ENCODE data around the gene LSMEM2.
A peak's percentile ranks its signal among the peaks of the same experiment; 100 is the strongest.

The LSMEM2 gene

GRCh38 chr3:50278880-50279224 is at the start of gene LSMEM2:
TSS of gene LSMEM2 (plus strand) at chr3:50279087. CDS start at chr3:50279114, 27 bp downstream.
- FAIRE-seq: no peak
- DNase-seq (ENCODE audit: insufficient read length, low spot score): no peak
- TF ChIP-seq POLR2A (IDR thresholded peaks at IDR 0.05; ENCODE audit: low read depth, low read length): no peak

GRCh38 chr3:50229490-50229889 is 49.4 kb upstream of the LSMEM2 start:
- no peak for TF ChIP-seq POLR2A (IDR thresholded peaks at IDR 0.05; ENCODE audit: low read depth, low read length)

DNA sequence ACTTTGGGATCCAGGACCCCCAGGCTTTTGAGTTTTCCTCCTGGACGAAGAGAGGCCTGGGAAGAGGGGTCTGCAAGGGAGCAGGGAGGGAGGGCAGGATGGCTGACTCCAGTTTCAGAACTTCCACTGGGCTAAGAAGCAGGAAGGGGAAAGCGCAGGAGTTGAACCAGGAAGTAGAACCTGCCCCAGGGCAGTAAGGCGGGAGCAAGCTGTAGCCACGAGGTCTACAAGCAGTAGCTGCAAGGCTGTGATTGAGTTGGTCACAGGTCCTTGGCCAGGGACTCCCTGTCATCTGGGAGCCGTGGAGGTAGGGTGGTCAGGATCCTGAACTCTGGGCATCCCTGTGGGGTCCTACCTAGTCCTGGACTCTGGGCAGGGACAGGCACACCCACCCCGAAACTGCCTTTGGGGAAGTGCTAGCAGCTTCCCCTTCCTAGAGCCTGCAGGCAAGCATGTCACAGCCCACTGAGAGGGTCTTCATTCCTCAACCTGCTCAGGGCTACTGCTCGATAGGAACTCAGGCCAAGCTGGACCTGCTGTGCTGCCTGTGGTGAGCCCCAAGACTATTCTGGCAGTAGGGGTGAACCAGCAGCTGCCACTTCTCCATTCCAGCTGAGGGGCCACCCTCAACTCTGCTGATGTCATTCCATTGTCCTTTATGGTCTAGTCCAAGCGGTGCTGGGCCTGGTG is 48.6 kb upstream of the LSMEM2 start:
- no peak for TF ChIP-seq POLR2A (IDR thresholded peaks at IDR 0.05; ENCODE audit: low read depth, low read length)
- no peak for FAIRE-seq
- no peak for DNase-seq (ENCODE audit: insufficient read length, low spot score)

More at GRCh38 chr3:50229490-50229889, 49.4 kb upstream of the LSMEM2 start:
- no peak for DNase-seq (ENCODE audit: insufficient read length, low spot score)
- FAIRE-seq: no peak

GRCh38 chr3:50230794-50231125 is 48.1 kb upstream of the LSMEM2 start:
- DNase-seq (ENCODE audit: insufficient read length, low spot score) (no peak), FAIRE-seq (no peak)
- no peak for TF ChIP-seq POLR2A (IDR thresholded peaks at IDR 0.05; ENCODE audit: low read depth, low read length)

- no peak for TF ChIP-seq POLR2A (IDR thresholded peaks at IDR 0.05; ENCODE audit: low read depth, low read length)
- no peak for DNase-seq (ENCODE audit: insufficient read length, low spot score)
- no peak for FAIRE-seq
Measured at GRCh38 chr3:50231581-50231980, 47.3 kb upstream of the LSMEM2 start.

DNA sequence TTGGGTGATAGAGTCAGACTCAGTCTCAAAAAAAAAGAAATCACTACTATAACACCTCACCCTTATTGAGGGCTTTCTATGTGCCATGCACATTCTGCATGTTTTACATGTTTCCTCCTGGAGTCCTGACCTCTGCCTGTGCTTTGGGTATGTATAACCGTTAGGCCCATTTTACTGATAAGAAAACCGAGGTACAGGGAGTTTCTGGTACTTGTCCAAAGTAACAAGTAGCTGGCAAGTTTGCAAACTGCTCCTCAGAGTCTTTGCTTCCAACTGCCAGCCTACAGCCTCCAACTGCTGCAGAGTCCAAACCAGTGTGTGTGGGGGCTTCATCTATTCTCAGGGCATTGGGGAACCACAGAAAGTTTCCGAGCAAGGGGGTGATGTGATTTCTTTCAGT is 46.6 kb upstream of the LSMEM2 start:
- no peak for FAIRE-seq

GRCh38 chr3:50233176-50233575 is 45.7 kb upstream of the LSMEM2 start:
- FAIRE-seq (no peak), DNase-seq (ENCODE audit: insufficient read length, low spot score) (no peak)
- no peak for TF ChIP-seq POLR2A (IDR thresholded peaks at IDR 0.05; ENCODE audit: low read depth, low read length)

More for the DNA sequence above, 46.6 kb upstream of the LSMEM2 start:
- DNase-seq (ENCODE audit: insufficient read length, low spot score): no peak
- TF ChIP-seq POLR2A (IDR thresholded peaks at IDR 0.05; ENCODE audit: low read depth, low read length): no peak

DNA sequence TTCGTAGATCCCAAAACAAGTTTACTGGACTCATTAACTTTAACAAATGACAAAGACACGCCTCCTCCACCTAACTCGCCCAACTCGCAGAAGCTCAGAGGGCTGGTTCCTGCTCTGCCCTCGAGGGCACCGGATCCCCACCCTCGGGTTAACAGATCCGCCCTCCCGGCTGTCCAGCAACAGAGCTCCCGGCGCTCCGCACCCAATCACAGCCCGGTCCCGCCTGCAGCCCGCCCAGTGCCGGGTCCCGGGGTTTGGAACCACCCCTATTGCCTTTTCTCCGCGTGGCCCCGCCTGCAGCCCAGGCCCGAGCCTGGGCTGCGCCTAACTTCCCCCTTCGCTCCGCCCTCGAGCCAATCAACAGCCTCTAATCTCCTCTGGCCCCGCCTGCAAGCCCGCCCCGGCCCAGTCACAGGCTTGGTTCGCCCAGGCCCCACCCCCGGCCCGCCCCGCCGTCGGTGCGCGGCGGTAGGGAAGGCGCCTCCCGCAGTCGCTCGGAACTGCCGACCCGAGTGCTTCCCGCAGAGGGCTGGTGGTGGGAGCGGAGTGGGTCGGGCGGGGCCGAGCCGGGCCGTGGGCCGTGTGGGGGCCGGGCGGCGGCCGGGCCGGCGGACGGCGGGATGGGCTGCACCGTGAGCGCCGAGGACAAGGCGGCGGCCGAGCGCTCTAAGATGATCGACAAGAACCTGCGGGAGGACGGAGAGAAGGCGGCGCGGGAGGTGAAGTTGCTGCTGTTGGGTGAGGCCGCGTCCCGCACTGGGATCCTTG is 43.0 kb upstream of the LSMEM2 start, which contains the start of gene GNAI2:
Gene GNAI2 (plus strand): TSS at position 489 of the 768 bp plus-strand sequence. CDS start 132 bp downstream, at position 621.
- no peak for FAIRE-seq
- DNase-seq (ENCODE audit: insufficient read length, low spot score): peak; percentile 97
- TF ChIP-seq POLR2A (IDR thresholded peaks at IDR 0.05; ENCODE audit: low read depth, low read length): peak; percentile 96

DNA sequence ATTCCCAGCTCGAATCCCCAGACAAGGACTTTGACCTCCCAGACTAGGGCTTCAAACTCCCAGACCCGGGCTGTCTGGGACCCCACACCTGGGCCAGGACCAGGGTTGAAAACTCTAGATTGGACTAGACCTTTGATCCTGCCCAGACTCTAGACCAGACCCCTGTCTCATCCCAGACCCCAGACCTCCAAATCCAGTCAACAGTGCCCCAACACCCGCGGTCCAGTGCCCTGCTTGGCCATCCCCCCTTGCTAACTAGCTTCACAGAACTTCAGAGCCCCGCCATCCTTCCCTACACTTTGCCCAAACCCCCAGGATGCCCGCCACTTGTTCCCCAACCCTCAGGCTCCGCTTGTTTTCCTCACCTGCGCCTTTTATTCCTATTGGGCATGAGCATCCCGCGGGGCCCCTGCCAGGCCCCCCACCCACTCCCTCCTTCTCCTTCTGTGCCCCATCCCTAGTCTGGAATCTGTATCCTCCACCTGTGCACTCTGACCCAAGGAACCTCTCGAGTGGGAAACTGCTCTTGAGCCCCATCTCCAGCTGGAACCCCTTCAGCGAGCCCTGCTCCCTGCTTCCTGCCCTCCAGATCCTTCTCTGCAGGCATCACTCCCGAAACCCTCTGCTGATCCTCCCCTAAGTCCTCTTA is 42.3 kb upstream of the LSMEM2 start:
- no peak for DNase-seq (ENCODE audit: insufficient read length, low spot score)
- no peak for TF ChIP-seq POLR2A (IDR thresholded peaks at IDR 0.05; ENCODE audit: low read depth, low read length)
- FAIRE-seq: no peak

DNA sequence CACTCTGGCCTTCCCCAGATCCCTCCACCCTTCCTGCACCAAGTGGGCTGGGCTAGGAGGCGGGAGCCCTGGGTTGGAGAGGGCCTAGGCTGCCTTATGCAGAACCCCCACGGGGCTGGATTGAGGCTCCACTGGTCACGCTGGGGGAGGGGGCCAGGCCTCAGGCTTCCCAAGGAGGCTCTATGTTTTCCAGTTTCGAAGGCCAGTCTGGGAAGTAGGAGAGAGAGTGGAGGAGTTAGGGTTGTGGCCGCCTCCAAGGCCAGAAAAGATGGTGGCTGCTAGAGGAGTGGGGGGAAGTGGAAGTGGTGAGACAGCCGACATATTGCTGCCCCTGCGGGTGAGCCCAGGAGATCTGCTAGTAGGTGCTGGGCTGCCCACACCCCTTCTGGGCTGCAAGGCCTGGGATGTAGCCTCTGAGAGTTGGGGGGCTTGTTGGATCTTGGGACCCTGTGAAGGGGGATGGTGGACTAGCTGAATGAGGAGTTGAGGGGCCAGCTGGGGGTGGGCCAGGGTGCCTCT is 41.7 kb upstream of the LSMEM2 start:
- FAIRE-seq (no peak), DNase-seq (ENCODE audit: insufficient read length, low spot score) (no peak)
- TF ChIP-seq POLR2A (IDR thresholded peaks at IDR 0.05; ENCODE audit: low read depth, low read length): peak; percentile 10; the same call in 1 of the 2 replicates

- no peak for FAIRE-seq
- DNase-seq (ENCODE audit: insufficient read length, low spot score): peak; percentile 88
- peak; percentile 61 for TF ChIP-seq POLR2A (IDR thresholded peaks at IDR 0.05; ENCODE audit: low read depth, low read length)
Measured at GRCh38 chr3:50237754-50238548, 40.9 kb upstream of the LSMEM2 start.

DNA sequence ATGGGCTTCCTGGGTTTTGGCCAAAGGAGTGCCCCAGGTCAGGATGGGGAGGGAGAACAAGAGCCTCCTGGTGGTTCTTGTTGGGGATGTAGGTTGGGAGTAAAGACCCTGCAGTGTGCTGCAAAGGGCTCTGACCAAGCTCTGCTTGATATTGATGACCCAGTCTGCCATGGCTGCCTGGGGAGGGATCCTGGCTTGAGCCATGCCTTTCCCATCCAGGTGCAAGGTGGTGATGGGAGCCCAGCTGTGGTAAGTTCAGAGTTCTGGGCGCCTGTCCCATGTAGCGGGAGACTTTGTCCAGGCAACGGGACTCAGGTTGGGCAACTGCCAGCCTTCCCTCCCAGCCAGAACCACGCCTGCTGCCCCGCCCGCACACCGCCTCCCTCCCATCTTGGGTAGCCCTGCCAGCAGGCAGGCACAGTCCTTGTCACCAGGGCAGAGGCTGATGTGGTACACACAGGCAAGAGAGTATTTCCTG is 40.3 kb upstream of the LSMEM2 start:
- DNase-seq (ENCODE audit: insufficient read length, low spot score): peak; percentile 63
- FAIRE-seq: no peak
- no peak for TF ChIP-seq POLR2A (IDR thresholded peaks at IDR 0.05; ENCODE audit: low read depth, low read length)

GRCh38 chr3:50239649-50240048 is 39.2 kb upstream of the LSMEM2 start:
- FAIRE-seq: no peak
- no peak for TF ChIP-seq POLR2A (IDR thresholded peaks at IDR 0.05; ENCODE audit: low read depth, low read length)
- DNase-seq (ENCODE audit: insufficient read length, low spot score): no peak

Data from H54 (cell line).